Non-pigmented ciliary epithelial cell (primary cell): ENCODE data around the gene KPRP.

Experiments used
- DNase-seq: peaks from one replicate; pipeline ENCODE4 v3.0.0-alpha.2; 2010; ENCODE audit warnings: low read depth

Gene KPRP

GRCh38 chr1:152770411-152770810 lies 12.6 kb downstream of the KPRP start:
- no peak for DNase-seq

- no peak for DNase-seq
These were observed 17.1 kb downstream of the KPRP start, which contains the start of gene LCE1F for GRCh38 chr1:152774875-152775274. TSS of gene LCE1F (plus strand) at chr1:152775140. CDS start at chr1:152776372, 1,232 bp downstream.

GRCh38 chr1:152776361-152776760 lies 18.5 kb downstream of the KPRP start:
- no peak for DNase-seq

GRCh38 chr1:152777510-152778137 lies 19.8 kb downstream of the KPRP start:
- DNase-seq: no peak

- DNase-seq: no peak
These were observed 25.3 kb downstream of the KPRP start for GRCh38 chr1:152783095-152783494.

GRCh38 chr1:152786077-152786476 lies 28.3 kb downstream of the KPRP start, which contains the start of gene LCE1E:
TSS of gene LCE1E (plus strand) at chr1:152786257. CDS start at chr1:152787300, 1,043 bp downstream.
- no peak for DNase-seq

- no peak for DNase-seq
These were observed 37.9 kb downstream of the KPRP start for GRCh38 chr1:152795686-152796085.

- DNase-seq: no peak
These were observed 38.6 kb downstream of the KPRP start, which contains the start of gene LCE1D for GRCh38 chr1:152796421-152796820. TSS of gene LCE1D (plus strand) at chr1:152796721. CDS start at chr1:152797795, 1,074 bp downstream.

GRCh38 chr1:152801333-152801732 lies 43.5 kb downstream of the KPRP start:
- DNase-seq: no peak

- no peak for DNase-seq
These were observed 48.8 kb downstream of the KPRP start, which contains the start of gene LCE1C for GRCh38 chr1:152806576-152806975. TSS of gene LCE1C (minus strand) at chr1:152806651. CDS start at chr1:152805478, 1,173 bp downstream.

- DNase-seq: no peak
These were observed 53.2 kb downstream of the KPRP start for GRCh38 chr1:152811050-152811449.
